ENCODE results near the gene SLC36A4.

DNA sequence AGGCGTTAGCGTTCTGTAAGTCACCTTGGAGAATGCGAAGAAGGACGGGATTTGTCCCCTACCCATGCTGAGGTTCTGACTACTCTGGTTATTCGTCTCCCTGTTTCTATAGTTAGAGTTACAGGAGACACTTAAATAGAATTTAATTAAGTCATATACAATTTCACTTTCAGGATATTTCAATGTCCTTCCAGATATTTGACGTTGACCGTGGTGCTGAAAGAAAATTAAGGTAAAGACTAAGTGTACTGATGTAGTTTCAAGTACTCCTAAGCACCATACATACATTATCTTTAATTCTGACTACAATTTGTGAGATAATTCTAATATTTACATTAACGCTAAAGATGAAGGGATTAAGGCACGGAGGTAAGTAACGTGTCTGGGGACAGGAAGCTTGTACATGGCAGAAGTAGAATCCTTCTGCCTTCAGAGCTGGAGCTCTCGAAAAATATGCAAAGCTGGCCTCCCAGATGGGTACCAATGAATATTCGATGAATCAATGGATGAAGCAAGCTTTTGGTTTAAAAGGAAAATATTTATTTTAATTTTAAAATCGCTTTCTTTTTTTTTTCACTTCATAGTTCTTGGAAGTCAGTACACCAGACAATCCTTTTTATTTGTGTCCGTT, 539 bp upstream of the SLC36A4 start:
- no peak for TF ChIP-seq POLR2A (IDR thresholded peaks at IDR 0.05)
- TF ChIP-seq, protein P1, sequence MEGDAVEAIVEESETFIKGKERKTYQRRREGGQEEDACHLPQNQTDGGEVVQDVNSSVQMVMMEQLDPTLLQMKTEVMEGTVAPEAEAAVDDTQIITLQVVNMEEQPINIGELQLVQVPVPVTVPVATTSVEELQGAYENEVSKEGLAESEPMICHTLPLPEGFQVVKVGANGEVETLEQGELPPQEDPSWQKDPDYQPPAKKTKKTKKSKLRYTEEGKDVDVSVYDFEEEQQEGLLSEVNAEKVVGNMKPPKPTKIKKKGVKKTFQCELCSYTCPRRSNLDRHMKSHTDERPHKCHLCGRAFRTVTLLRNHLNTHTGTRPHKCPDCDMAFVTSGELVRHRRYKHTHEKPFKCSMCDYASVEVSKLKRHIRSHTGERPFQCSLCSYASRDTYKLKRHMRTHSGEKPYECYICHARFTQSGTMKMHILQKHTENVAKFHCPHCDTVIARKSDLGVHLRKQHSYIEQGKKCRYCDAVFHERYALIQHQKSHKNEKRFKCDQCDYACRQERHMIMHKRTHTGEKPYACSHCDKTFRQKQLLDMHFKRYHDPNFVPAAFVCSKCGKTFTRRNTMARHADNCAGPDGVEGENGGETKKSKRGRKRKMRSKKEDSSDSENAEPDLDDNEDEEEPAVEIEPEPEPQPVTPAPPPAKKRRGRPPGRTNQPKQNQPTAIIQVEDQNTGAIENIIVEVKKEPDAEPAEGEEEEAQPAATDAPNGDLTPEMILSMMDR (IDR thresholded peaks at IDR 0.05) = no peak

Measured in heart left ventricle (tissue), 13 donors.